ENCODE data around the gene BPIFB2. TPM values are rescaled to one million over a fixed set of nuclear protein-coding genes. Genes with fewer than 3 reads are reported as not detected.

The BPIFB2 gene
- not detected for total RNA-seq

GRCh38 chr20:33007376-33008335, at the start of gene BPIFB2:
TSS of gene BPIFB2 (plus strand) at chr20:33007704. CDS start at chr20:33008575, 871 bp downstream.

GRCh38 chr20:33004141-33004751, 3.3 kb upstream of the BPIFB2 start, which contains the start of gene SUN5:
TSS of gene SUN5 (minus strand) at chr20:33004433. CDS start at chr20:33004340, 93 bp downstream.

GRCh38 chr20:33031531-33031930, 24.0 kb downstream of the BPIFB2 start, which contains the start of gene BPIFB6:
TSS of gene BPIFB6 (plus strand) at chr20:33031648. CDS start at chr20:33031648, 0 bp downstream.

GRCh38 chr20:33053291-33054106, 46.0 kb downstream of the BPIFB2 start, which contains the start of gene BPIFB3:
TSS of gene BPIFB3 (plus strand) at chr20:33053903. CDS start at chr20:33055436, 1,533 bp downstream.

Other genes starting within 250 kb of the BPIFB2 start
- gene DNMT3B, start 245.3 kb upstream of the BPIFB2 start, total RNA-seq: 1 to 10 TPM; 3.3 to 3.5 TPM
- 100 to 1,000 TPM; 115 to 117 TPM for gene MAPRE1, start 187.8 kb upstream of the BPIFB2 start, total RNA-seq
- gene EFCAB8, start 148.8 kb upstream of the BPIFB2 start, total RNA-seq: under 1 TPM; 0.18 to 0.39 TPM
- gene SUN5, start 3.3 kb upstream of the BPIFB2 start, total RNA-seq: not detected
- not detected for gene BPIFB6, start 23.9 kb downstream of the BPIFB2 start, total RNA-seq
- not detected for gene BPIFB3, start 46.2 kb downstream of the BPIFB2 start, total RNA-seq
- gene BPIFB4, start 71.9 kb downstream of the BPIFB2 start, total RNA-seq: not detected
- not detected for gene BPIFA2, start 160.5 kb downstream of the BPIFB2 start, total RNA-seq
- gene BPIFA3, start 209.6 kb downstream of the BPIFB2 start, total RNA-seq: not detected
- not detected for gene BPIFA1, start 228.3 kb downstream of the BPIFB2 start, total RNA-seq